Ovary (tissue), 9 donors: ENCODE results near the gene AQP3. TPM values are rescaled to one million over a fixed set of nuclear protein-coding genes. Genes with fewer than 3 reads are reported as not detected.
"Not testable (repeated sequence)": the region's sequence is repeated elsewhere in the genome, so short reads cannot be mapped to it uniquely, and the experiment has no call there.

Experiments
- DNase-seq, 5 donors: peaks; one replicate each; pipeline ENCODE4 v3.0.0-alpha.2; 2019 to 2020
- H3K27ac ChIP-seq, 2 donors: fragments of 200-600 bp; one replicate each; pipeline versions ENCODE4 v1.5.1 to v1.8.0; 2019 to 2022
- H3K27me3 ChIP-seq: fragments of 200-600 bp; one replicate; pipeline ENCODE4 v1.8.0; 2022
- H3K36me3 ChIP-seq: fragments of 200-600 bp; sonication (generic); one replicate; pipeline ENCODE4 v1.5.1; 2019
- H3K4me1 ChIP-seq: one replicate; pipeline ENCODE4 v1.8.1; 2013; ENCODE audit warnings: mild to moderate bottlenecking, moderate library complexity; ENCODE audit not compliant: insufficient read depth
- H3K4me3 ChIP-seq: fragments of 200-600 bp; sonication (generic); one replicate; pipeline ENCODE4 v1.5.1; 2017
- H3K9me3 ChIP-seq, 2 donors: fragments of 200-600 bp in 1 of 2; sonication (generic) in 1 of 2; one replicate each; pipeline versions ENCODE4 v1.5.1 to v1.8.1; 2013 to 2019; ENCODE audit warnings: mild to moderate bottlenecking in 1 of 2, moderate library complexity in 1 of 2
- EP300 ChIP-seq: sonication (generic); formaldehyde crosslinking; IDR thresholded peaks from one replicate; pipeline ENCODE4 v1.6.1; 2017; ENCODE audit warnings: antibody characterized with exemption
- POLR2A ChIP-seq: fragments of 450-650 bp; IDR thresholded peaks from one replicate; pipeline ENCODE4 v1.6.1; 2017; ENCODE audit warnings: antibody characterized with exemption, mild to moderate bottlenecking, moderate library complexity
- WGBS, 3 donors: extraction: QIAGEN DNeasy Blood & Tissue Kit in 1 of 3; methylation state at CpG; one replicate each; pipeline versions ENCODE4 v1.1.5 to v1.1.7; 2013 to 2017; 5-methylcytosine and 5-hydroxymethylcytosine counted together
- intact Hi-C, 4 donors: fragments of 100-400 bp; cut with DNase I; formaldehyde crosslinking; loops; one replicate each; pipeline versions ENCODE4 v1.11.0 to v1.15.1; 2022 to 2023
- polyA plus RNA-seq, 2 donors: library from polyadenylated mRNA; stranded (reverse); fragments of 200-250 nt in 1 of 2; fragments of 350-450 nt in 1 of 2; fragmentation: Illumina TruSeq in 1 of 2; extraction: RNeasy Lipid Tissue Mini Kit (QIAGEN cat#74804) in 1 of 2; gene quantifications; one replicate each; pipeline ENCODE4 v1.2.3, GENCODE V29; 2013 to 2014
- total RNA-seq, 7 donors: library from RNA; depleted of rRNA in 2 of 7; stranded (reverse); fragments of >200 nt in 2 of 7; fragmentation: NEBNext Ultra II Directional in 3 of 7; extraction: Animal tissue kit (Norgen Biotek cat#: 25700) in 3 of 7; gene quantifications; one replicate each; pipeline versions ENCODE4 v1.1.0 to v1.2.4, GENCODE V29; 2016 to 2023
- TF ChIP-seq, protein P1 (sequence below), 3 donors: fragments of 450-650 bp in 2 of 3; fragments of 200-600 bp in 1 of 3; IDR thresholded peaks; one replicate each; pipeline versions ENCODE4 v1.5.1 to v1.8.0; 2016 to 2022; ENCODE audit warnings: antibody characterized with exemption in 3 of 3, mild to moderate bottlenecking in 1 of 3
- donor health status: DM: no; HTN: no; CAD: no; lungs with moderate emphysema.
- donor health status: DM: no; HTN: no; CAD: no.
- donor health status: Bipolar disorder and iron deficiency.
- donor health status: DM: yes; HTN: yes; CAD: no.
- donor health status: DM: no; HTN: no; CAD: no.
- donor health status: DM: yes; HTN: yes; CAD: no.

The AQP3 gene
- total and polyA plus RNA-seq, 9 donors, result 5.6 to 47.2 (median 8.7) TPM

DNA sequence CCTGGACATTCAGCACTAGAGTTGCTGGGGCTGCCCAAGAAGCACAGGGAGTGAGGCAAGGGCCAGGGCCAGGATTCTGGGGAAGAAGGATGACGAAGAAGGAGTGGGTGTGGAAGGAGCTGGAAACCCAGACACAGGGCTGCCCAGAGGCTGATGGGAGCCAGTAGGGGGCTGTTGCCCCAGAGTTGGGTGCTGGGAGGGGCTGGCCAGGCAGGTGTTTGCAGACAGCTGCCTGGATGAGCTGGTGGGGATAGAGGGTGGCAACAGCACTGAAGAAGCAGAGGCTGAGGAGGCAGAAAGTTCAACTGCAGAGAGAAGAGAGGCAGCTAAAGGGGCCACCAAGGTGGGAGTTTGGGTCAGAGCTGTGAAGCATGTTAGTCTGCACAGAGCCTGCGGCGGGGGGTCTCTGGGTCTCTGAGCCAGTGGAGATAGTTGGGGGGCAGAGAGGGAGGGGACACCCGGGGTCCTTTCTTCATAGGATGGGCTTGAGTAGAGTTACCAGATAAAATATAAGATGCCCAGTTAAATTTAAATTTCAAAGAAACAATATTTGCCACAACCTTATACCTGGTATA, 42.5 kb downstream of the AQP3 start:
- H3K4me1 ChIP-seq, result peaks cover 6% of the 10 kb centered on the region
- intact Hi-C loops, result no loop called here
- H3K4me3 ChIP-seq, result no peak overlapping the region
- TF ChIP-seq, protein P1, sequence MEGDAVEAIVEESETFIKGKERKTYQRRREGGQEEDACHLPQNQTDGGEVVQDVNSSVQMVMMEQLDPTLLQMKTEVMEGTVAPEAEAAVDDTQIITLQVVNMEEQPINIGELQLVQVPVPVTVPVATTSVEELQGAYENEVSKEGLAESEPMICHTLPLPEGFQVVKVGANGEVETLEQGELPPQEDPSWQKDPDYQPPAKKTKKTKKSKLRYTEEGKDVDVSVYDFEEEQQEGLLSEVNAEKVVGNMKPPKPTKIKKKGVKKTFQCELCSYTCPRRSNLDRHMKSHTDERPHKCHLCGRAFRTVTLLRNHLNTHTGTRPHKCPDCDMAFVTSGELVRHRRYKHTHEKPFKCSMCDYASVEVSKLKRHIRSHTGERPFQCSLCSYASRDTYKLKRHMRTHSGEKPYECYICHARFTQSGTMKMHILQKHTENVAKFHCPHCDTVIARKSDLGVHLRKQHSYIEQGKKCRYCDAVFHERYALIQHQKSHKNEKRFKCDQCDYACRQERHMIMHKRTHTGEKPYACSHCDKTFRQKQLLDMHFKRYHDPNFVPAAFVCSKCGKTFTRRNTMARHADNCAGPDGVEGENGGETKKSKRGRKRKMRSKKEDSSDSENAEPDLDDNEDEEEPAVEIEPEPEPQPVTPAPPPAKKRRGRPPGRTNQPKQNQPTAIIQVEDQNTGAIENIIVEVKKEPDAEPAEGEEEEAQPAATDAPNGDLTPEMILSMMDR (IDR thresholded peaks at IDR 0.05), result no peak
- no peak for TF ChIP-seq EP300
- TF ChIP-seq POLR2A, result no peak
- H3K9me3 ChIP-seq, result no peaks in the 10 kb centered on the region
- DNase-seq, result no peak
- H3K27me3 ChIP-seq, result no peaks in the 10 kb centered on the region
- no peaks in the 10 kb centered on the region for H3K36me3 ChIP-seq
- 85 to 90% (median 87%) methylated on average over 4 of the region's 4 CpGs for WGBS, 3 donors
- no peak overlapping the region for H3K27ac ChIP-seq

DNA sequence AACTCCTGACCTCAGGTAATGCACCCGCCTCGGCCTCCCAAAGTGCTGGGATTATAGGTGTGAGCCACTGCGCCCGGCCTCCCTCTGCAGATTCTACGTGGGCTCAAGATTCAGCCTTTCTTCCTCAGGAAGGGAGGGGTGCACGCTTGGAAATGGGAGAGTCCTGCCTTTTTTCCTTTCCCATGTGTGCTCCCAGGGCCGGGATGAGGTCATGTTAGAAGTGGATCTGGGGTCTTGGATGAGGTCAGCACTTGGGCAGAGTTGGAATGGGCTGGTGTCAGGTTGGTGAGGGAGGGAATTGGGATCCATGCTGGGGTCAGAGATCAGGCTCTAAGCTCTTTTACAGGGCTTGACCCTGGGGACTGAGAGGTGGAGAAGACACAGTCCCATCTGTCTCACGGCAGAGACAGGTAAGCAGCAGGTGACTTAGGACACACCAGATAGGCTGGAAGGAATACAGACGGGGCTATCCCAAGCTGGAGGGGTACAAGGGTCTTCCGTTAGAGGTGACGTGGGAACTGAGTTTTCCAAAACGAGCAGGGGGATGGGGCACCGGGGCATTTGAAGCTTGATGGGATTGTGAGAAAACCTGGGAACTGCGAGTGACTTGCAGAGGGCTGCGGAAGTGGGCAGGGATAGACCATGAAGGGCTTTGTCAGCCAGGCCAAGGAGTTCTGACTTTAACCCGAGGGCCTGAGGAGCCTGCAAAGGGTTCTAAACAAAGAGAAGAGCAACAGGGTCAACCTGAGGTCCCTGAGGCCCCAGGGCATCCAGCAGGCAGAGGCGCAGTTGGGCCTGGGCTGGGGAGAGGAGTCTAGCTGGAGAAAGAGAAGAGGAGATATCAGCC, 43.2 kb downstream of the AQP3 start:
- no peaks in the 10 kb centered on the region for H3K9me3 ChIP-seq
- peaks cover 8% of the 10 kb centered on the region for H3K4me1 ChIP-seq
- intact Hi-C loops, result no loop called here
- no peak overlapping the region for H3K27ac ChIP-seq
- no peaks in the 10 kb centered on the region for H3K36me3 ChIP-seq
- no peak overlapping the region for H3K4me3 ChIP-seq
- DNase-seq, result no peak
- 82 to 87% (median 86%) methylated on average over 17 of the region's 17 CpGs for WGBS, 3 donors
- no peaks in the 10 kb centered on the region for H3K27me3 ChIP-seq
- TF ChIP-seq, protein P1 (IDR thresholded peaks at IDR 0.05), result no peak
- TF ChIP-seq EP300 (no peak), POLR2A (no peak)

DNA sequence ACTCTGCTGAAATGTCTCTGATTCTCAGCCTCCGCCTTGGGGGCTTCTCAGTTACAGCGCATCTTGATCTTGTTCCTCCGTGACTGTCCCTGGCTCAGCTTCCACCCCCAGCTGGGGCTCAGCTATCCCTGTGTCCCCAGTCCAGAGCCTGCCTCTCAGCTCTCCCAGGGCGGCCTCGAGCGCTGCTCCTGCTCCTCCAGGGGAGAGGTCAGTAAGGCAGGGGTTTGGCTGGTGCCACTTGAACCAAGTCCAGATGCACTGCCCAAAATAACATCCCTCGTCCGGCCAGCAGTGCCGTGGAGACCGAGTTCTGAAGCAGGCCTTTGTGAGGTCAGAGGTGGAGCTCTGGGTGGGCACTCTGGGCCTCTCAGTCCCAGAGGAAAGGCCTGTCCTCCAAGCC, 45.0 kb downstream of the AQP3 start, which contains the start of gene AQP7:
Gene AQP7 (minus strand): TSS at position 198 of the 400 bp plus-strand sequence. CDS start 1,306 bp downstream, outside the sequence.
- 36 to 53% (median 51%) methylated on average over 10 of the region's 10 CpGs for WGBS, 3 donors
- H3K9me3 ChIP-seq, DNase-seq, H3K4me1 ChIP-seq, H3K4me3 ChIP-seq, intact Hi-C loops, H3K27me3 ChIP-seq, H3K36me3 ChIP-seq: not testable (repeated sequence)
- peak within 1 kb of the TSS in 1 of 2 donors; percentile 21 for H3K27ac ChIP-seq

DNA sequence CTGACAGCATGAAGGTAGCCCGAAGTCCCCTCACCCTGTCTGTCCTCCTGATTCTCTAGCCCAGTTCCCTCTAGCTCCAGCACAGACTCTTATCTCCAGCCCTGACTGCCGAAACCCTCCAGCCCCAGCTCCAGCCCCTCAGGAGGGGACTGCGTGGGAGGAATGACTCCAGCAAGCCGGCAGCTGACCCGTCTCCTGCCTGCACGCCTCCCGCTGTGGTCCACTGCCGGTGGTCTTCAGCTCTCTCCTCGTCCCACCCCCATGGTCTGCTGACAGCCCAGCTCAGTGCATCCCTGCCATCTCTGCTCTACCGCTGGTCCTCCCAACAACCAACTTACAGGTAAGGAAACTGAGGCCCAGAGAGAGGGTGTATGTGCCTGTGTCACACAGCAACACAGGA, 45.6 kb downstream of the AQP3 start:
- H3K36me3 ChIP-seq, DNase-seq, H3K27me3 ChIP-seq, H3K4me1 ChIP-seq, H3K4me3 ChIP-seq, H3K9me3 ChIP-seq, intact Hi-C loops: not testable (repeated sequence)
- H3K27ac ChIP-seq, result peak overlapping the region in 1 of 2 donors; percentile 21
- 22 to 53% (median 46%) methylated on average over 9 to 10 of the region's 10 CpGs for WGBS, 3 donors

DNA sequence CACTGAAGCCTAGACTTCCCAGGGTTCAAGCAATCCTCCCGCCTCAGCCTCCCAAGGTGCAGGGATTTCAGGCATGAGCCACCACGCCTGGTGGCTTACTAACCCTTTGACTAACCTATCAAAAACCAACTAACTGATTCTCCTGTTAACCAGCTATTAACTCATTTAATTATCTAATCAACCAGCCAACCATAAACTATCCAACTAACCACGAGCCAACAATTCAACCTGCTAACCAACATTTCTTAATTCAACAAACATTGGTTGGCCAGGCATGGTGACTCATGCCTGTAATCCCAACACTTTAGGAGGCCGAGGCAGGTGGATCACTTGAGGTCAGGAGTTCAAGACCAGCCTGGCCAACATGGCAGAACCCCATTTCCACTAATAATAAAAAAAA, 48.3 kb downstream of the AQP3 start:
- H3K27me3 ChIP-seq, H3K36me3 ChIP-seq, H3K9me3 ChIP-seq, DNase-seq, H3K27ac ChIP-seq, intact Hi-C loops, H3K4me1 ChIP-seq, H3K4me3 ChIP-seq: not testable (repeated sequence)
- 88 to 92% (median 88%) methylated on average over 4 of the region's 4 CpGs for WGBS, 3 donors

DNA sequence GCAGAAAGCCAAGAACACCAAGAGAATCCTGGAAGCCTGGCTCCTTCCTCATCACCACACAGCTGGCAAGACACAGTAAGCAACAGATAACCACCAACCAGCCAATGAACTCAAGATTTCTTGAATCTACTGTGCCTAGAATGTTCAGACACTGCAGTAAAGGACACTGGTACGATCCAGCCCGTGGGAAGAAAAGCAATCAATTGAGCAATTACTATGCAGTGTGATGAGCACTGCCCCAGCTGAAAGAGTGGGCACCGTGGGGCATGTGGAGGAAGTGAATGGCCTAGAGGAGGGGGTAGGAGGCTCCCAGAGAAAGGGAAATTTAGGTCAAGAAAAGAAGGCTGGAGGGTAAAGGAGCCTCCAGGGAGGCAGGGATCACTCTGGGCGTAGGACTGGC, 49.6 kb downstream of the AQP3 start:
- H3K36me3 ChIP-seq, H3K27ac ChIP-seq, H3K27me3 ChIP-seq, intact Hi-C loops, H3K4me3 ChIP-seq, H3K9me3 ChIP-seq, DNase-seq: not testable (repeated sequence)
- H3K4me1 ChIP-seq, result peaks cover 17% of the 10 kb centered on the region
- 71 to 95% (median 75%) methylated on average over 3 of the region's 4 CpGs for WGBS, 3 donors

DNA sequence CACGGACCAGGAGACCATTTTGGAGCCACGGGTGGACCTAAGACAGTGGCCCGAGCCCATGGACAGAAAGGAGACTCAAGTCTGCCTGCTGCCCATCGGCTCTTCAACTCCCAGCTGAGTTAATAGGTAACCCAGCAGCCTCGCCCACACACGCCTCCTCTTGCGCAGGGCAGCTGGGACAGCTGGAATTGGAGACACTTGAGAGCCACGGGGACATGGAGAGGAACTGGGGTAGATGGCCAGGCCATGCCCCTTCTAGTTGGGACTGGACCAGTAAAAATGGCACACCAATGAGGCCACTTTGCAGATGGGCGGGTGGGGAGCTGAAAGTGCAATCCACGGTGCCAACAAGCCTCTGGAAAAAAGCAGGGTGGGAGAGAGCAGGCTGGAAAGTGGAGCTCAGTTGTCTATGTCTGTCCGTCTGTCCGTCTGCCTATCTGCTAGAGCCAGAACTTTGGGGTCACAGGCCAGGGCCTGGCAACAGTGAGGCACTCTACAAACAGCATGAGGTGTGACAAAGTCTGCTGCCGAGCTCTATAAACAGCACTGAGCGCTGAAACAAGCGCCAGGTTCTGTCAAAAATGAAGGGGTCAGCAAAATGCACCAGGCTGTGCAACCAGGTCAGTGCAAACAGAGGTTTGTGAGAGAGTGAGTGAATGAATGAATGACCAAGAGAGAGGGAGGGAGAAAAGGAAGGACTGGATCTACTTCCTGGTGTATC, 52.1 kb downstream of the AQP3 start:
- H3K4me3 ChIP-seq, H3K27me3 ChIP-seq, H3K9me3 ChIP-seq, intact Hi-C loops, H3K36me3 ChIP-seq, H3K27ac ChIP-seq, DNase-seq: not testable (repeated sequence)
- H3K4me1 ChIP-seq, result peaks cover 22% of the 10 kb centered on the region
- 89 to 91% (median 91%) methylated on average over 15 of the region's 15 CpGs for WGBS, 3 donors

DNA sequence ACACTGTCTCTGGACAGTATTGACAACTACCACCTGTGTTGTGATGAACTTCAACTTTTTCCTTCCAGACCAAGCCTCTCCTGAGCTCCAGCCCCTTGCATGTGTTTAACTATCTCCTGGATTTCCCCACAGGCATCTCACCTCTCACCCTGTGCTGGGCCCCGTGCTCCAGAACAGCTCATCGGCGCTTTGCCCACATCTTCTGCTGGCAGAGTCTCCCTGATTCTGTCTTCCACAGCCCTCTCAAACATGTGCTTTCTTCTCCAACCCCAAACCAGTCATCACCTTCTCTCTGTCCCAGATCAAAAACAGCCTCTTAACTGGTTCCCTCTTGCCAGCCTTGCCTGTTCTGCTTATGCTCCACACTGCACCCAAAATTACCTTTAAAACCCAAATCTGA, 53.4 kb downstream of the AQP3 start:
- DNase-seq, H3K4me3 ChIP-seq, H3K27me3 ChIP-seq, H3K9me3 ChIP-seq, intact Hi-C loops, H3K36me3 ChIP-seq: not testable (repeated sequence)
- H3K4me1 ChIP-seq, result peaks cover 20% of the 10 kb centered on the region
- H3K27ac ChIP-seq, result peak overlapping the region in 1 of 2 donors; percentile 68
- 22 to 45% (median 33%) methylated on average over 3 of the region's 3 CpGs for WGBS, 3 donors
